BLaER1 (cell line): ENCODE results near the gene OR4A15.

Experiments used
- H3K27ac ChIP-seq: shearing (Covaris generic); formaldehyde crosslinking; 2 replicates; pipeline ENCODE4 v1.8.1; 2022
- H3K27me3 ChIP-seq: shearing (Covaris generic); formaldehyde crosslinking; 2 replicates; pipeline ENCODE4 v1.8.1; 2022
- H3K36me3 ChIP-seq: shearing (Covaris generic); formaldehyde crosslinking; 2 replicates; pipeline ENCODE4 v1.8.1; 2022
- H3K4me1 ChIP-seq: shearing (Covaris generic); formaldehyde crosslinking; 2 replicates; pipeline ENCODE4 v1.8.1; 2022
- H3K4me2 ChIP-seq: shearing (Covaris generic); formaldehyde crosslinking; 2 replicates; pipeline ENCODE4 v1.8.1; 2022
- H3K4me3 ChIP-seq: shearing (Covaris generic); formaldehyde crosslinking; 2 replicates; pipeline ENCODE4 v1.8.1; 2022
- H3K9ac ChIP-seq: shearing (Covaris generic); formaldehyde crosslinking; 2 replicates; pipeline ENCODE4 v1.8.1; 2022
- H3K9me3 ChIP-seq: shearing (Covaris generic); formaldehyde crosslinking; 2 replicates; pipeline ENCODE4 v1.8.1; 2022
- H4K20me1 ChIP-seq: shearing (Covaris generic); formaldehyde crosslinking; 2 replicates; pipeline ENCODE4 v1.8.1; 2022
- Cebpa-rat ChIP-seq: shearing (Covaris generic); IDR thresholded peaks from 2 replicates; pipeline ENCODE4 v1.8.1; 2022

Gene OR4A15

DNA sequence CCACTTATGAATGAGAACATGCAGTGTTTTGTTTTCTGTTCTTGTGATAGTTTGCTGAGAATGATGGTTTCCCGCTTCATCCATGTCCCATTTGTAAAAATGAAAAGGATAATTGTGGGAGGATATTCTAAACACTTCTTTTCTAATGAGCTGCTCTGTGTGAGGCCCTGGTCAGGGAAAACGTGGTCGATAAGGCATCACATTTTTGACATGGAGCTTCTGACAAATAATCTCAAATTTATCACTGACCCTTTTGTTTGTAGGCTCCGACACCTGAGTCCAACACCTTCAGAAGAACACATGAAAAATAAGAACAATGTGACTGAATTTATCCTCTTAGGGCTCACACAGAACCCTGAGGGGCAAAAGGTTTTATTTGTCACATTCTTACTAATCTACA lies at the start of gene OR4A15:
TSS of gene OR4A15 (plus strand) at position 301 of the 400 bp plus-strand sequence. CDS start at position 301, 0 bp downstream.
- H3K4me2 ChIP-seq, result no peak within 1 kb of the TSS
- no peaks in the 10 kb centered on the region for H3K27me3 ChIP-seq
- H4K20me1 ChIP-seq, result no peaks in the 10 kb centered on the region
- no peaks in the 10 kb centered on the region for H3K9me3 ChIP-seq
- H3K9ac ChIP-seq, result no peak within 1 kb of the TSS
- no peaks in the 10 kb centered on the region for H3K36me3 ChIP-seq
- no peak within 1 kb of the TSS for H3K27ac ChIP-seq
- TF ChIP-seq Cebpa-rat, result no peak
- H3K4me1 ChIP-seq, result no peaks in the 10 kb centered on the region
- H3K4me3 ChIP-seq, result no peak within 1 kb of the TSS

DNA sequence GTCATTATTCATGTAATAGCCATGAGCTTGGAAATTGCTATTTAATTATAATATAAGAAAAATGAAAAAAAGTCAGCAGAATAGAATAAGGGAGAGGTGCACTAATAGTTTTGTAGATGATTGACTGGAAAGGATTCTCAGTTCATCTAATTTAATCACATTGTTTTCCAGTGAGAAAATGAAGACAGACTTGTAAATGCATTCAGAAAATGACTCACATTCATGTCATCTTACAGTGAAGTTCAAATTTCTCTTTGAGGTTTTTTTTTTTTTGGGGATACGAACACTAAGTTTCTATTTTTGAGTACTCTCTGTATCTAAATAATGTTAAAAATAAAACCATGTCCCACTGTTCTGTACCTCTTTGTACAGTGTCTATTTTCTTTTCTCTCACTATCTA lies 43.3 kb upstream of the OR4A15 start:
- TF ChIP-seq Cebpa-rat, result no peak
- Histone ChIP-seq H3K9ac (no peak overlapping the region), H3K27ac (no peak overlapping the region), H3K27me3 (no peaks in the 10 kb centered on the region), H3K4me1 (no peaks in the 10 kb centered on the region), H3K36me3 (no peaks in the 10 kb centered on the region), H3K4me2 (no peak overlapping the region), H4K20me1 (no peaks in the 10 kb centered on the region), H3K4me3 (no peak overlapping the region), H3K9me3 (no peaks in the 10 kb centered on the region)

DNA sequence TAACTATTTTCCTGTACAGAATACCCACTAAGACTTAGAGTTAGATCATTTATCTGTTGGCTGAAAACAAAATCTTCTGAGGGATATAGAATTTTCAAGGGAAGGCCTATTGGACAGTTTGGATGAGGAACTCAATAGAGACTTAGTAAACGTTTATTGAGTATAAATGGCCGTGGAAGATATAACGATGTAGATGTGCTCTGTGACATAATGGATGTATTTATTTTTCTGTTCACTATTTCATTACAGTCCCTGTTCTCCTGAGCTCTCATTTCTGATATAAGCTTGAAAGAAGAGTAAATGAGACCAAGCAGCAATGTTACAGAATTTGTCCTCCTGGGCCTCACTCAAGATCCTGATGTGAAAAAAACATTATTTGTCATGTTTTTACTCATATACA lies 24.9 kb upstream of the OR4A15 start, which contains the start of gene OR4A16:
TSS of gene OR4A16 (plus strand) at position 301 of the 400 bp plus-strand sequence. CDS start at position 301, 0 bp downstream.
- Histone ChIP-seq H3K4me2 (no peak within 1 kb of the TSS), H3K4me1 (no peaks in the 10 kb centered on the region), H3K27me3 (no peaks in the 10 kb centered on the region), H3K27ac (no peak within 1 kb of the TSS), H3K36me3 (no peaks in the 10 kb centered on the region), H3K9me3 (no peaks in the 10 kb centered on the region), H3K9ac (no peak within 1 kb of the TSS), H3K4me3 (no peak within 1 kb of the TSS), H4K20me1 (no peaks in the 10 kb centered on the region)
- TF ChIP-seq Cebpa-rat, result no peak

DNA sequence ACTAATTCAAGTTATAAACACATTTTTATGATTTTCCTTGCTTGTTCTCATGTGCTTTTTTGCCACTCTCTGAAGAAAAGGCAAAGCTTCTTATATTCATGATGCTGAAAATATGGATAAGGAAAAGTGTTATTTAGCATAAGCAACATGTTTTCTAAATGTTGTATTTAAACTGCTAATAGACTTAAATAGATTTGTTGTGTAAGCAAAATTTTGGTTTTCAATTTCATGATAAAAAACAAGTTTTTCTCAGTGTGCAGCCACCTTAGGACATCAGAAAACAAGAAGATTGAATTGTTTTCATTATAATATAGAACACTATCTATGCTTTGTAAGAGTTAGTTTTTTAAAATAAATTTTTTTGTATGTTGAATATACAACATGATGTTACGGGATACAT lies 22.5 kb upstream of the OR4A15 start:
- H4K20me1 ChIP-seq, result no peaks in the 10 kb centered on the region
- no peaks in the 10 kb centered on the region for H3K36me3 ChIP-seq
- no peak overlapping the region for H3K4me3 ChIP-seq
- TF ChIP-seq Cebpa-rat, result no peak
- H3K27ac ChIP-seq, result no peak overlapping the region
- H3K9ac ChIP-seq, result no peak overlapping the region
- no peaks in the 10 kb centered on the region for H3K4me1 ChIP-seq
- no peaks in the 10 kb centered on the region for H3K27me3 ChIP-seq
- H3K9me3 ChIP-seq, result peaks cover 8% of the 10 kb centered on the region
- H3K4me2 ChIP-seq, result no peak overlapping the region

DNA sequence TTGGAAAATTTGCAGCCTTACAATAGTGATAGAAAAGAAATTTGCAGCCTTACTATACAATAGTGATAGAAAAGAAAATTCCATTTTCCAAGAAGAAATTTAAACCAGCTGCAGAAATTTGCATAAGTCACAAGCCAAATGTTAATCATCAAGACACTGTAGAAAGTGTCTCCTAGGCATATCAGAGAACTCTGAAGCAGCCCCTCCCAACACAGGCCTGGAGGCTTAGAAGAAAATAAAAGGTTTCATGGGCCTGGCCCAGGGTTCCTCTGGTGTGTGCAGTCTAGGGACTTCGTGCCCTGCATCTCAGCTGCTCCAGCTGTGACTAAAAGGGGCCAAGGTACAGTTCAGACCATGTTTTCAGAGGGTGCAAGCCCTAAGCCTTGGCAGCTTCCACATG lies 18.7 kb upstream of the OR4A15 start:
- Histone ChIP-seq H3K4me2 (no peak overlapping the region), H3K4me1 (no peaks in the 10 kb centered on the region), H3K9me3 (peaks cover 8% of the 10 kb centered on the region), H3K9ac (no peak overlapping the region), H3K36me3 (no peaks in the 10 kb centered on the region), H4K20me1 (no peaks in the 10 kb centered on the region), H3K4me3 (no peak overlapping the region), H3K27ac (no peak overlapping the region), H3K27me3 (no peaks in the 10 kb centered on the region)
- TF ChIP-seq Cebpa-rat, result no peak

DNA sequence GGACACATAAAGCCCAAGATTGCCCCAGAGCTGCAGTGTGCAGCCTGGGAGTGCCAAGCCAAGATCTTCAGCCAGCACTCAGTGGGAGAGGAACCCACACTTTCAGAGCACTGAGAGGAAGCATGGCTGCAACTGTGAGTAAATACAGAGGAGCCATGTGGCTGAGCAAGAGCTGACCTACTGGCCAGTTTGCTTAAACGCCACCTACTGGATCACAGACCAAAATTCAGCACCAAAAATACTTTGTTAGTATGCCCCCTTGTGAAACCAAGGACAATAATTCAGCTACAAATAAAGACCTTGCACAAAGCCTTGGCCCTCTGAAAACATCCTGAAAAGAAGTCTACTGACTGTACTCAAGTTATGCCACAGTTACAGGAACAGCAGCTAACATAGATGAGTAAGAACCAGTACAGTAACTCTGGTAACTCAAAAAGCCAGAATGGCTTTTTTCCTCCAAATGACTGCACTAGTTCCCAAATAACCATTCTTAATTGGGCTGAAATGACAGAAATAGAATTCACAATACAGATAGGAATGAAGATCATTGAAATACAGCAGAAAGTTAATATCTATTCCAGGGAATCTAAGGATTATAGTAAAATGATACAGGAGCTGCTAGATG lies 10.1 kb upstream of the OR4A15 start:
- H3K27ac ChIP-seq, result peak overlapping the region; percentile 70
- H3K4me2 ChIP-seq, result peak overlapping the region; percentile 53
- peaks cover 25% of the 10 kb centered on the region for H3K4me1 ChIP-seq
- no peaks in the 10 kb centered on the region for H3K36me3 ChIP-seq
- H3K27me3 ChIP-seq, result no peaks in the 10 kb centered on the region
- no peak overlapping the region for H3K4me3 ChIP-seq
- H4K20me1 ChIP-seq, result no peaks in the 10 kb centered on the region
- H3K9ac ChIP-seq, result no peak overlapping the region
- H3K9me3 ChIP-seq, result no peaks in the 10 kb centered on the region
- TF ChIP-seq Cebpa-rat, result no peak

DNA sequence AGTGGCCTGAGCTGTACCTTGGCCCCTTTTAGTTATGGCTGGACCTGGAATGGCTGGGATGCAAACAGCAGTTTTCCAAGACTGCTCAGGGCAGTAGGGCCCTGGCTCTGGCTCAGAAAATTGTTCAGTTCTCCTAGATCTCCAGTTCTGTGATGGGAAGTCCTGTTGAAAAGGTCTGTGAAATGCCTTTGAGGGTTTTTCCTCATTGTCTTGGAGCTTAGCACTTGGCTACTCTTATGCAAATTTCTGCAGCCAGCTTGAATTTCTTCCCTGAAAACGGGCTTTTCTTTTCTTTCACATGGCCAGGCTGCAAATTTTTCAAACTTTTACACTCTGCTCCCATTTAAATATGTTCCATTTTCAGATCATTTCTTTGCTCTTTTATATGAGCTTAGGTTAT lies 33.2 kb downstream of the OR4A15 start:
- Histone ChIP-seq H3K4me3 (no peak overlapping the region), H3K4me1 (no peaks in the 10 kb centered on the region), H3K27me3 (no peaks in the 10 kb centered on the region), H3K27ac (no peak overlapping the region), H4K20me1 (no peaks in the 10 kb centered on the region), H3K36me3 (no peaks in the 10 kb centered on the region), H3K9me3 (no peaks in the 10 kb centered on the region), H3K9ac (no peak overlapping the region), H3K4me2 (no peak overlapping the region)
- TF ChIP-seq Cebpa-rat, result no peak
